Skin epidermis (tissue), 12 donors: Measurements from ENCODE around the gene PPP1R9B.

Experiments
- H3K27ac ChIP-seq, 21 experiments: fragments of 200-600 bp; sonication (generic) in 11 of 21; one replicate each; pipeline ENCODE4 v1.5.0; 2020; ENCODE audit warnings: mild to moderate bottlenecking in 3 of 21, inconsistent platforms in 2 of 21, moderate library complexity in 2 of 21
- H3K4me3 ChIP-seq, 7 experiments: fragments of 200-600 bp; sonication (generic) in 2 of 7; one replicate each; pipeline ENCODE4 v1.5.0; 2020; ENCODE audit warnings: inconsistent platforms in 2 of 7, mild to moderate bottlenecking in 2 of 7, moderate library complexity in 1 of 7

Gene PPP1R9B

DNA sequence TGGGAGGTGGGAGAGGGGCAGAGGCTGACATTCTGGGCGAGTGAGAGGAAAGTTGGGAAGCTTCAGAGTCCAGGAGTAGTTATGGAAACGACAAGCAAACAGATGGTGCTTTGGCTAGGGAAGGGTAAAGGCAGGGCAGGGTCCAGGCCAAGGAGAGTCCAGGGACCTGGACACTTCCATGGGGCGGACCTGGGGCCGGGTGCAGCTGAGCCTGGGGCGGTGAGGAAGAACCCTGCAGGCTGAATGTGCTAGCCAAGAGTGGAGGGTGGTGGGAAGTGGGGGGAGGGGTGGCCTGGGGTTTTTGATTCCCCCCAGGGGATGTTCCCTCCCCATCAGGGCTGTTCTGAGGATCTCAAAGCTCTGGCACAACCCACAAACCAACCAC lies 2.6 kb downstream of the PPP1R9B start:
- Histone ChIP-seq H3K27ac (peak overlapping the region in 20 of 21 experiments; percentile 65 to 99 (median 94)), H3K4me3 (peak overlapping the region; percentile 68 to 92 (median 85))

DNA sequence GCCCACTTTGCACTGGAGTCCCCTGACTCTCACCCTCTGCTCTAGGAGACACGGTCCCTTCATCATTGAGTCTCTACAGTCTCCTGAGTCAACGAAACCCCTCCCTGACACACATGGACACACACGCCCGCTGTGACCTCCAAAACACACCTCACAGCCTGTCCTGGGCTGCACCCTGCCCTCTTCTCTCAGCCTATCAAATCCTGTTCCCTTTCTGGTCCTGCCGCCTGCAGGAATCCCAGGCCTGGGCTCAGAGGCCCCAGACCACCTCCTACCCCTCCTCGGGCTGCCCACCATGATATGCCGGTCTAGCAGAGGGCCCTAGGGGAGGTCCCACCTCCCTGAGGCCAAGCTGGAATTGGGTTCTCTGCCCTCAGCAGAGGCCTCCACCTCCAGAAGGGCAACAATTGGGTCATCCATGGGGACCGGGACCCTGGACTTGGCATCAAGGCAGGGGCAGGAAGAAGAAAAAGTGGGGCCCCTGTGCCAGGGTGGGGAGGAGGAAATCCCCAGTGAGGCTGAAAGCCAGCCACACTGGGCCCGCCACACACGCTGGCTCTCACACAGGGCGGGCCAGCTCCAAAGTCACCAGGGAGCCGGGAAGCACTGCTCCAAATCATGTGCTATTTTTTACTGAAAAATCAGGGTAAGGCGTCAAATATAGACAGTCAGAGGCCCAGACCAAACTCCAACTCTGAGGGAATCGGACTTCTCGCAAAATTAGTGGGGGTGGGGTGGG lies 3.4 kb downstream of the PPP1R9B start:
- Histone ChIP-seq H3K4me3 (peak overlapping the region; percentile 68 to 92 (median 85)), H3K27ac (peak overlapping the region; percentile 14 to 99 (median 93))

DNA sequence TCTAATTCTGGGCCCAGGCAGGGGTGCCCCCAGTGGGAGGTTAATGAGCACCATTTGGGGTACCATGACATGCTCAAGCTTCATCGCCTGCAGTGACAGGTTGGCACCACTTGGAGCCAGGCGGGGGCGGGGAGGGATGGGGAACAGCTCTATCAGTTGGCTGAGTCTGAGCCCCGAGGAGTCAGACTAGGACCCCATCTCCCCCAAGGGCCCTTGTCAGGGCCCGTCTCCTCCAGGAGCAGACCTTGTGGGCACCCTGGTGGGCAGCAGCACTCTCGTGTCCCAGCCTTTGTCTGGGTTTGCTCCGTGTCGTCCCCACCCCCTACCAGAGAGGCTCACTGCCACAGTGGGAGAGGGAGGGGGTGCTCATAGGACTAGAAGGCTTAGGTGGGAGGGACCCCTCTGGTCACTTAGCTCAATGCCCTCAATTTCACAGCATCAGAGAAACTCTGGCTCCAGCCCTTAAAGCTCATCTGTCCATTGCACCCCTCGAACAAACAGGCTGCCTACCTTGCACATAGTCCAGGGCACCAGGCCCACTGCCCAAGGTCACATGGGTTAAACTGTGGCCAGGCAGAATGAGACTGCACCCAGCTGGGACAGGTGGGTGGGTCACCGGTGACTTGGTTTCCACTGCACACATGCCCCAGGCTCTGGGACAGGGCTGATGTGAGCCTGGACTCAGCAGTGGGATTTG lies 4.1 kb downstream of the PPP1R9B start:
- peak overlapping the region; percentile 68 to 92 (median 85) for H3K4me3 ChIP-seq

DNA sequence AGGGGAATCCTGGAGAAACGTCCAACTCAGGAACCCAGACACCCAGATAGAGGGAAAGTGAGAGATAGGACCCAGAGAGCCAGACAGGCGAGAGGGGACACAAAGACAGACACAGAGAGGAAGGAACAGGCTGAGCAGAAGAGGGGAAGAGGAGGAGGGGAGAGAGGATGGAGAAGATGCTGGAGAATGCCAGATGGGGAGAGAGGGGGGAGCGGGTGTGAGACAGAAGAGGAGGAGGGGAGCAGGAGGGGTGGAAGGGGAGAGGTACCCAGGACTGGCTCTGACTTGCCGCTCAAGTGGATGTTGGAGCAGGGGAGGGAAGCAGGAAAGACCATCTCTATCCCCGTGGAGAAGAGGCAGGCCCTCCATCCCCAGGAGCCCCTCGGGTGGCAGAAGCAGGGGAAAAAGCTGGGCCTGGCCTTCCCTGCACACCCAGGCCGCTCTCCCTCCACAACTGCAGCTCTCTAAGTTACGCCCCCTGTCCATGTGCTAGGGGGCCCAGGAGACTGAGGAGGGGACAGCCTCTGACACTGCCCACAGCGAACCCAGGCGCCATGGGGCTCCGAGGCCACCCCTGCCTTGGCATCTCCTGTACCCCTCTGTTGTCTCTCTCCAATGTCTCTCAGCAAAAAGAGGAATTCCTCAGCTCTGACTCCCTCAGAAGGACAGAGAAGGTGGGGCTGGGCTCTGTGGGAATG lies 4.8 kb downstream of the PPP1R9B start:
- H3K27ac ChIP-seq: peak overlapping the region in 11 of 21 experiments; percentile 1 to 99 (median 89)
- peak overlapping the region in 2 of 7 experiments; percentile 3 to 92 for H3K4me3 ChIP-seq

More for the DNA sequence above, 4.1 kb downstream of the PPP1R9B start:
- peak overlapping the region in 16 of 21 experiments; percentile 1 to 99 (median 92) for H3K27ac ChIP-seq

DNA sequence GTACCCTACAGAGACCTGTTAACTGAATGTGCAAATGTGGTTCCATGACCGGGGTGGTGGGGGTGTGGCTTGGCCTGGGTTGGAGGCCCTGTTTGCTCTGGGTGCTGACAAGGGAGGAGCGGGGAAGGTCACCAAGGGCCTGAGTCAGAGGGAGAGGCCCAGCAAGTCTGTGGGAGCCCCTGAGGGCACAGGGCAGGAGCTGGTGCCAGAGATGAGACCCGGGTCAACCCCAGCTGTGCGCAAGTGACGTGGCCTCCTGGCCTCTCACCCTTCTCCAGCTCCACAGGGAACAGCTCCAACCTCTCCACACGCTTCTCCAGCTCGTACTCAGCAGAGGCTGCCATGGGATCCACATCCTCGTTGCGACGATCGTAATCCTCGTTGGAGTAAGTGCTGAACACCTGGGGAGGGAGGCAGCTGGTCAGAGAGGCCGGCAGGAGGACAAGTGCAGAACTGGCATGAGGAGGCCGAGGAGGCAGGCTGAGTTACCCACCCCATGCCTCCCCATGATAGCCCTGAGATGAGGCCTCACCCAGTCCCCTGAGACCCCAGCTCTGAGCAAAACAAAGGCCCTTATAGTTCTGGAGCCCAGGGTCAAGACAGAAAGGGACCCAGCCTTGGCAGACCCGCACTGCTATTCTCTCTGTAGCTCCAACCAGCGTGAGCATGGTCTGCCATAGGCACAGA lies 5.5 kb downstream of the PPP1R9B start:
- Histone ChIP-seq H3K27ac (peak overlapping the region in 10 of 21 experiments; percentile 2 to 94 (median 76)), H3K4me3 (no peak overlapping the region)

DNA sequence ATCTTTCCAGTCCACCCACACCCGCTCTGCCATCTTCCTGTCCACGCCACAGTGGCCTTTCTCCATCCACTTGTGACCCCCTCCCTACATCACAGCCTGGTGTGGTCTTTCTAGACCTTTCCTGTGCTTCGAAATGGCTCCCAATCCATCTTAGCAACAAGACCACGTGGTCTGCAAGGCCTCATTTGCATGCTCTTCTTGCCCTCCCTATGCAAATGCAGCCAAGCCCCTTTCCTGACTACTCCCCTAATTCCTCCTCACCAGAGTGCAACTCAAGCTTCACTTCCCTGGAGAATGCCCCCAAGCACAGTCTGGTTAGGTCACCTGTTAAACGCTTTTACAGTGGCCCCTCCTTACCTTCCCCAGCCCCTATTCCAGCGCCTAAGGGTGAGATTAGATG lies 6.1 kb downstream of the PPP1R9B start:
- Histone ChIP-seq H3K4me3 (no peak overlapping the region), H3K27ac (peak overlapping the region in 3 of 21 experiments; percentile 2 to 24 (median 23))

DNA sequence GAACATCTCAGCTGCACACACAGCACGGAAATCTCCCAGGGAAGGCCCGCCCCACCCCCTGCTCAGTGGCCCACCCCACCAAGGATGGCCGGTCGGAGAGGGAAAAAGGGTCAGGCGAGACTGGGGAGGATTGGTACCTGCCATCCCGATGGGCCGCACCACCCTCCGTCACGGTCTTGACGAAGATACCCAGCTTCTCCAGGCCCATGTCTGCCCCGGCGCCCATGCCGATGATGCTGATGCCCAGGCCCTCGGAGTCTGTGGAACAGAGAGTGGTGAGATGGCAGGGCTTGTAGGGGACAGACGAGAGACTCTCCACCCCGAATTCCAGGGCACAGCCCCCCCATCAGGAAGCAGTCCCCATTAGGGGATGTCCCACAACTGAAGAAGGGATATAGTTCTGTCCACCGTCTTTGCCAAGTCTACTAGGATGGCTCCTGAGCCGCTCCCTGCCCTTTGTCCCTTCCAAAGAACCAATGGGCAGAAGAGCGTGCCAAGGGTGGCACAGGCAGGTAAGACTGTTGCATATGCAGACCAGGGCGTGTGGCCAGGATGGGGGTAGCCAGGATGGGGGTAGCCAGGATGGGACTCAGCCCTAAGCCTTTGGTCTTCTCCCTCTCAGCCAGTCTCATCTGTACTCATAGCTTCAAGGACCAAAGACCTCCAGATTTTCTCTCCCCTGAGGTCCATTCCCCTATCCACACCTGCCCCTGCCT lies 6.9 kb downstream of the PPP1R9B start:
- Histone ChIP-seq H3K4me3 (no peak overlapping the region), H3K27ac (peak overlapping the region in 1 of 21 experiments; percentile 23)

DNA sequence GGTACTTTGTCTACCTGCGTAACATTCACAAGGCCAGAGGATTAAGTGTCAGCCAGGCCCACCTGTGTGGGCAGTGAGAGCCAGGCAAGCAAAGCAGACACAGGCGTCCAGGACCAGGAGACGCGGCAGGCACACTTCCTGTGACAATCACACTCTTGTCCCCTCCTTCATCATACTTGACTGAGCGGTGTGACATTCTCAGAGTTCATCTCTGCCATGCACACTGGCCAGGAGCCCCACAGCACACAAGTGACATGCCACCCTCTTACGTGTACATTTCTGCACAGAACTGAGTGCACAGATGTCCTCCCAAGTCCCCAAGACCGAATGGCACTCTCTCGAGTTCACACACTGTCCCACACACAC lies 8.7 kb downstream of the PPP1R9B start:
- peak overlapping the region in 5 of 21 experiments; percentile 27 to 64 (median 58) for H3K27ac ChIP-seq
- no peak overlapping the region for H3K4me3 ChIP-seq

DNA sequence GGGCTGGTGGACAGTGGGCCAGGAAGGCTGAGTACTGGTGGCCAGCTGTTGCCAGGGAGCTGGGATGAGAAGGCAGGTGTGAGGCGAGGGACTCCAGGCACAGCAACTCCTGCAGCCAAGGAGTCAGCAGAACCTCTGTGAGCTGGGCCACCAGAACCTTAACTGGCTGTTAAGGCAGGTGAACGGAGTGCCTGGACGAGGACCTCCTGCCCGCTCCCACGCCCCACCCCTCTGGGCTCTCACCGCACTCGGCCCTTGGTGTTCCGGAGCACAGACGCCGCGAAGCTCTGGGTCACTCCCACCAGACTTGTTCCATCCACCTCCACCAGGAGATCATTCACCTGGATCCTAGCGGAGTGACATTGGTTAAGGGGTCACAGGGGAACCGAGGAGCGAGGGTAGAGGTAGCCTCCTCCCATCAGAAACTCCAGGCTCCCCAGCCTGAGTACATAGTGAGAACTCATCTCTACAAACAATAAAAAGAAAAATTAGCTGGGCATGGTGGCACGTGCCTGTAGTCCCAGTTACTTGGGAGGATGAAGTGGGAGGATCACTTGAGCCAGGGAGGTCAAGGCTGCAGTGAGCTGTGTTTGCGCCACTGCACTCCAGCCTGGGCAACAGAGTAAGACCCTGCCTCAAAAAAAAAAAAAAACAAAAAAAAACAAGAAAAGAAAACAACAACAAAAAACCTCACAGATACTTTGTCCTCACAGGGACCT lies 9.3 kb downstream of the PPP1R9B start:
- no peak overlapping the region for H3K4me3 ChIP-seq
- peak overlapping the region in 14 of 21 experiments; percentile 1 to 64 (median 34) for H3K27ac ChIP-seq

DNA sequence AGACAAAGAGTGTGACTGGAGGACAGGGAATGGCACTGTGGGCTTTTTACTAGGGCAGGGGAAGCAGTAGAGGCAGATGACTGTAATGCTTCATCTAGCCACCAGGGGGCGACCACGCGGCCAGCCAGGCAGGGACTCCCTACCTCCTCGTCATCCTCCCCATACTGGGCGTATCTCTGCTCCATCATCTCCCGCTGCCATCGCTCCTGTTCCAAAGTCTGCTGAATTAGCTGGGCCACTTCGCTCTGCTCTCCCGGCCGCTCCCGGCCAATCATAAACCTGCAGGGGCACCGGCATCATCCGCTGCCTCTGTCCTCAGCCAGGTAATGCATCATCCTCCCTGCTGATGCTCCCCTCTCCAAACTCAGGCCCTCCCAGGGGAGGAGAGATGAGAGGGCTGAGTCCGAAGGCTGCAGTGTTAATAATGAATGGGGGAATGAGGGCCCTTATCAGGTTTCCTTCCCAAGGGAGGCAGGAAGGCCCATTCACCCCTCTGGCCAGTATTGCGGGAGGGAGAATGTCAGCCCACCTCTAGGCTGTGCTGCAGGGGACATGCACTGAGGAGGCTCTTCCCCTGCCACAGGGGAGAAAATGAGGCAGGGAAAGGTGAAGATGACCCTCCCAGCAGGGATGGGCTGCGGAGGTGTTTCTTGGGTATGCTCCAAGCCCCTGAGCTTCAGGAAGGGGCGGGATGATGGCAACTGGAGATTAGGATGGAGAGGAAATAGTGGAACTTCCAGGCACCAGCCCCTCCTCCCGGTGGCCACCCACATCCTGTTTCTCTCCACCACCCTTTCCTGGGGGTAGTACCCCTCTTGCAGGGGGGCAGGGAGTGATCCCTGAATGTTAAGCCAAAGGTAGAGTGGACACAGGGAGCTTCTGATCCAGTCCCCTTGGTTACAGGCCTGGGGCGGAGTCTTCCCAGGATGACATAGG lies 10.3 kb downstream of the PPP1R9B start:
- Histone ChIP-seq H3K4me3 (no peak overlapping the region), H3K27ac (peak overlapping the region in 14 of 21 experiments; percentile 1 to 64 (median 28))

DNA sequence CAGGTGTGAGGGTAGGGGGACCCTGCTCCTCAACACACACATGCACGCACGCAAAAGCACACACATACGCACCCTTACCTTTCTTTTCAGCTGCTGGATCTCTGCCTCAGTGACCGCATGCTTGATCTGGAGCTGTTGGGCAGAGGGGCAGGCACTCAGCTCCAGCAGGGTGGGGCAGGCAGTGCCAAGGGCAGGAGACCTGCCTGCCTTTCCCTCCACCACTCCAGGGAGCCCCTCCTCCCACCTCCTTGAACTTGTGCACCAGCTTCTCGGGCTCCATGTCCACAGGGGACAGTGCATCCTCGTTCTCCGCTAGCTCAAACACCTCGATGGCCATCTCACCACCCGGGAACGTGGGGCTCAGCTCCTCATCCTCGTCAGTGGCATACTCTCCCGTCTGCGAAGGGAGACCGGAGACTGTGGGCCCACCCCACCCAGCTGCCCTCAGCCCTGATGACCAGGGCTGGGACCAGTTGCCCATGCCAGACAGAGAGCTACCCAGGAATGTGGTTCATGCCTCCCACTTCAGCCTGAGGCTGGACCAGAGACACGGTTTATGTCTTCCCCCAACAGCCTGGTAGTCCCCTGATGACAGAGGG lies 11.2 kb downstream of the PPP1R9B start:
- peak overlapping the region in 3 of 21 experiments; percentile 14 to 64 (median 30) for H3K27ac ChIP-seq

DNA sequence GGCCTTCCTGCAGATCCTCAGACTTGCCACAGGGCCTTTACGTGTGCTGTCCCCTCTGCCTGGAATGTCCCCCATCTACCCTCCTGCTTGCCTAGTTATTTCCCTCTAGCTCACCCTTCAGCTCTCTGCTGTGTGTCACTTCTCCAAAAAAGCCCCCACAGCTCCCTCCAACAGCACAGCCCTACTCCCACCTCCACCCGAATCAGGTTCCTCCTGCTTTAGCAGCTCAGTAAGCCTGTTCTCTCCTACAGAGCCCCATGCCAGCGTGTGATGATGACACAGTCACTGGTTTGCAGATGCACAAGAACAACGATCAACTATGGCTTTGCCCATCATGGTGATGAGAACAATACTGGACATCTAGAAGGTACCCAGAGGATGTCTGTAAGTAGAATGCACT lies 13.4 kb downstream of the PPP1R9B start:
- Histone ChIP-seq H3K4me3 (no peak overlapping the region), H3K27ac (no peak overlapping the region)

More for the DNA sequence above, 11.2 kb downstream of the PPP1R9B start:
- H3K4me3 ChIP-seq: no peak overlapping the region

DNA sequence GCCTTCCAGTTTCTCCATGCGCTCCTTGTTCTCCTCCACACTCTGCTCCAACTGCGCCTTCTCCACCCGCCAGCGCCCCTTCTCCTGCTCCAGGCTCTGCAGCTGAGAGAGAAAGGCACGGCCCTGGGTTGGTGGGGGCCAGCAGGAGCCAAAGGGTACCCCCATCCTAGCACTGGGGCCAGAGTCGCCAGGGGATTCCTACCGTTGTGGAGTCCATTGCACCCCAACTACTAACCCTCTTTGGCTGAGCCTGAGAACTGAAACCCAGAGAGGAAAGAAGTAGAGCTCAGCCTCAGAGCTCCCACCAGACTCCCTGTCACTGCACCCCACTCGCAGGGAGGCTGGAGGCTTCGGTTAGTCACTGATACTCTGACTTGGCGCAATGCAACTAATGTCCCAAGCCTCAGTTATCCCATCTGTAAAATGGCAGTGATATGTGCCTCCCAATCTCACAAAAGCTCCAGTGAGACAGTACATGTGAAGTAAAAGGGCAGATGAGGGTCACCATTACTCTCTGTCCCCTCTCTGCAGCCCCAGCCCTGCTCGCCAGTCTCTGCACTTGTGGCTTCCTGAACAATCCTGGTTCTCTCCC lies 14.3 kb downstream of the PPP1R9B start:
- Histone ChIP-seq H3K27ac (no peak overlapping the region), H3K4me3 (no peak overlapping the region)

DNA sequence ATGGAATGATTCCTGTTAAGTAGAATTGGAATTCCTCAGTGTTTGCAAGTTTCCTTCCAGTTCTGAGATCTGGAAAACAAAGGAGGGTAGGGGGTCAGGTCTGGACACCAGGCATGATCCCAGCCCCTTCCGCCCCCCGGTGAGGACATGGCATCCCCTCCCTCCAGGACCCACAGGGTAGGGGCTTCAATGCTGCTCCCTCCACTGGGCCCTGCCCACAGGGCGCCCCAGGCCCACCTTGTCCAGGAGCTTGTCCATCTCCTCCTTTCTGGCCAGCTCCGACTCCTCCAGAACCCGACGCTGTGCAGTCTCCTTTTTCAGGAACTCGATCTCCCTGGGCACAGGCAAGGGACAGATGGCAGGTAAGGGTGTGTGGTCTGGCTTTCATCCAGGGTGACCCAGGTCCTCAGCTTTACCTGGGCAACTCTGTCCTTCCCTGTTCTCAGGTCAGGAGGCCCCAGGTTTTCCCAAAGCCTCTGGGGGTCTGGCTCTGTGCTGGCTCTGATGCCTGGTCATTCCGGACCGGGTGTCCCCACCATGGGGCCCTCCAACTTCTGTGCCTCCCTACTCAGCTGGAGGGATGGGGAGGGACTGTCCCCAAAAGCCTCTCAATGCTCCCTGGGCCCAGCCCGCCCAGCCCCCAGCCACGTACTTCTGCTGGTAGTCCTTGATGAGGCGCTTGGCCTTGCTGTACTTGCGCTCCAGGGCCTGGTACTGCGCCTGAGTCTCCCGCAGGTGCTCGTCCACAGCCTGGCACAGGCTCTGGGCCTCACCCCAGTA lies 15.0 kb downstream of the PPP1R9B start:
- Histone ChIP-seq H3K4me3 (no peak overlapping the region), H3K27ac (no peak overlapping the region)

DNA sequence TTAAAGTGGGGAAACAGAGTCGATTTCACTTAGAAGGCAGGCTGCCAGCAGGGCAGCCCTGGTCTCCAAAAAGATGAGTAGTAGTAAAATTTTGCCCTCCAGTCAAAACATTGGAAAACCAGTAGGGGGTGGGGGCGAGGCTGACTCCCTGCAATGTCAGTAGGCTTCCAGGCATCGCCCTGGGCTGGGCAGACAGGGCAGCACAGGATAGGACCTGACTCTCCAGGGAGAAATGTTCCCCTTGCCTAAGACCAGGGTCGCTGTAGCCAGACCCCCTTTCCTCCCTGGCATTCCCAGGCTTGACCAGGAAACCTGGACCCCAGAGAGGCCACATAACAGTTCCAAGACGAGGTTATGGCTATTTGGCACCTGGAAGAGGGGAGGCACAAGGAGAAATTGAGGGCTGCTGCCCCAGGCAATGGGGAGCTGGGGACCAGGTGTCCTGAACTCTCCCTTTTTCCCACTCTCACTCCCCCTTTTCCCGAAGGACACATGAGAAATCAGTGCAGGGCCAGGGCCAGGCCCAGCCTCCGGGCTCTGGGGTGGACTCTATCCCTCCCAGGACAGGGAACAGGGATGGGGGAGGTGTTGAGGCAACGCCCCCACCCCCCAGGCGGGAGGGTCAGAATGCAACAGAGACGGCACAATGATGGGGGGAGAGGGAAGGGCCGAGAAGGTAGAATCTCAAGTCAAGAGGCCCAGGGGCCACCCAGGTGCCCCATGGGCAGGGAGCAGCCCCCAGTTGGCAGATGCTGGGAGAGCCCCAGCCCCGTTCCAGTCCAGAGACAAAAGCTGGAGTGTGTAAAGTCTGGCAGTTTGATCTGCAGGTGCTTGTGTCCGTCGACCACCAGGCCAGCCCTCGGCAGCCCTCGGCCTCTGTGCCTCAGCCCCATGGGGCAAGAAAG lies 16.0 kb downstream of the PPP1R9B start:
- Histone ChIP-seq H3K4me3 (no peak overlapping the region), H3K27ac (no peak overlapping the region)
